ENCODE measurements around the gene GPI.
"Not testable (repeated sequence)": the region's sequence is repeated elsewhere in the genome, so short reads cannot be mapped to it uniquely, and the experiment has no call there.

The GPI gene

GRCh38 chr19:34364830-34365462 is at the start of gene GPI:
Gene GPI, plus strand, starts transcription at chr19:34365196. Its CDS starts 71 bp downstream, at chr19:34365267.
- DNase-seq (ENCODE audit: low read depth) = peak; percentile 56

GRCh38 chr19:34316247-34316646 is 48.7 kb upstream of the GPI start:
- no peak for DNase-seq (ENCODE audit: low read depth)

GRCh38 chr19:34316741-34317301 is 48.2 kb upstream of the GPI start:
- DNase-seq (ENCODE audit: low read depth) = no peak

GRCh38 chr19:34317311-34317927 is 47.6 kb upstream of the GPI start:
- DNase-seq (ENCODE audit: low read depth) = no peak

- DNase-seq (ENCODE audit: low read depth) = no peak
These were observed 45.8 kb upstream of the GPI start for GRCh38 chr19:34319230-34319585.

GRCh38 chr19:34319785-34320184 is 45.2 kb upstream of the GPI start:
- no peak for DNase-seq (ENCODE audit: low read depth)

- DNase-seq (ENCODE audit: low read depth) = no peak
These were observed 44.7 kb upstream of the GPI start for GRCh38 chr19:34320277-34320676.

GRCh38 chr19:34321735-34322134 is 43.3 kb upstream of the GPI start:
- DNase-seq (ENCODE audit: low read depth) = no peak

GRCh38 chr19:34323433-34324204 is 41.4 kb upstream of the GPI start:
- DNase-seq (ENCODE audit: low read depth) = no peak

- DNase-seq (ENCODE audit: low read depth) = no peak
These were observed 40.7 kb upstream of the GPI start for GRCh38 chr19:34324320-34324719.

GRCh38 chr19:34325181-34325580 is 39.8 kb upstream of the GPI start:
- no peak for DNase-seq (ENCODE audit: low read depth)

GRCh38 chr19:34325981-34326787 is 38.8 kb upstream of the GPI start:
- DNase-seq (ENCODE audit: low read depth) = no peak

GRCh38 chr19:34327851-34328250 is 37.1 kb upstream of the GPI start:
- DNase-seq (ENCODE audit: low read depth) = no peak

- no peak for DNase-seq (ENCODE audit: low read depth)
These were observed 36.0 kb upstream of the GPI start for GRCh38 chr19:34328982-34329381.

- DNase-seq (ENCODE audit: low read depth) = no peak
These were observed 34.9 kb upstream of the GPI start for GRCh38 chr19:34330116-34330515.

- DNase-seq (ENCODE audit: low read depth) = not testable (repeated sequence)
These were observed 34.4 kb upstream of the GPI start for GRCh38 chr19:34330596-34330995.

- DNase-seq (ENCODE audit: low read depth) = not testable (repeated sequence)
These were observed 33.4 kb upstream of the GPI start for GRCh38 chr19:34331596-34331995.

GRCh38 chr19:34332027-34332760 is 32.8 kb upstream of the GPI start:
- DNase-seq (ENCODE audit: low read depth) = no peak

GRCh38 chr19:34335914-34336313 is 29.1 kb upstream of the GPI start:
- DNase-seq (ENCODE audit: low read depth) = no peak

- DNase-seq (ENCODE audit: low read depth) = peak; percentile 25
These were observed 28.2 kb upstream of the GPI start for GRCh38 chr19:34336781-34337271.

- DNase-seq (ENCODE audit: low read depth) = no peak
These were observed 27.3 kb upstream of the GPI start for GRCh38 chr19:34337739-34338138.

All from activated T-cell treated with anti-CD3 and anti-CD28 coated beads for 1 hour (primary cell).